ENCODE measurements around the gene ARHGAP26. TPM values are rescaled to one million over a fixed set of nuclear protein-coding genes. Genes with fewer than 3 reads are reported as not detected.

Gene ARHGAP26
- total RNA-seq, 1 donor, result 1.7 TPM

GRCh38 chr5:142901476-142902185 is 131.5 kb downstream of the ARHGAP26 start:
- H3K4me3 ChIP-seq (ENCODE audit: low read depth, low read length), result no peak overlapping the region
- TF ChIP-seq CTCF (IDR thresholded peaks at IDR 0.05; ENCODE audit: insufficient read depth, low read depth, low read length), result no peak
- no peak for DNase-seq (ENCODE audit: low read depth)

- no peak overlapping the region for H3K4me3 ChIP-seq (ENCODE audit: low read depth, low read length)
- TF ChIP-seq CTCF (IDR thresholded peaks at IDR 0.05; ENCODE audit: insufficient read depth, low read depth, low read length), result no peak
- DNase-seq (ENCODE audit: low read depth), result no peak
These were observed 132.2 kb downstream of the ARHGAP26 start for GRCh38 chr5:142902186-142902965.

- no peak for TF ChIP-seq CTCF (IDR thresholded peaks at IDR 0.05; ENCODE audit: insufficient read depth, low read depth, low read length)
- DNase-seq (ENCODE audit: low read depth), result no peak
- no peak overlapping the region for H3K4me3 ChIP-seq (ENCODE audit: low read depth, low read length)
These were observed 134.2 kb downstream of the ARHGAP26 start for GRCh38 chr5:142904416-142904815.

- no peak for DNase-seq (ENCODE audit: low read depth)
- TF ChIP-seq CTCF (IDR thresholded peaks at IDR 0.05; ENCODE audit: insufficient read depth, low read depth, low read length), result no peak
These were observed 135.2 kb downstream of the ARHGAP26 start for GRCh38 chr5:142905348-142905747.

GRCh38 chr5:142906863-142907671 is 136.9 kb downstream of the ARHGAP26 start:
- DNase-seq (ENCODE audit: low read depth), result peak; percentile 73
- H3K4me3 ChIP-seq (ENCODE audit: low read depth, low read length), result no peak overlapping the region

More at GRCh38 chr5:142905348-142905747, 135.2 kb downstream of the ARHGAP26 start:
- H3K4me3 ChIP-seq (ENCODE audit: low read depth, low read length), result no peak overlapping the region

More at GRCh38 chr5:142906863-142907671, 136.9 kb downstream of the ARHGAP26 start:
- TF ChIP-seq CTCF (IDR thresholded peaks at IDR 0.05; ENCODE audit: insufficient read depth, low read depth, low read length), result no peak
